GM21360 (cell line): ENCODE data around the gene RND1.
A peak's percentile ranks its signal among the peaks of the same experiment; 100 is the strongest.
"Not testable (repeated sequence)": the region's sequence is repeated elsewhere in the genome, so short reads cannot be mapped to it uniquely, and the experiment has no call there.

Experiments used
- ATAC-seq: cut with Tn5 transposase; IDR thresholded peaks from one replicate; pipeline ENCODE4 v1.9.1; 2021; ENCODE audit warnings: mild to moderate bottlenecking, moderate library complexity; ENCODE audit not compliant: unreplicated experiment

Gene RND1

GRCh38 chr12:48865281-48866051, at the start of gene RND1:
Gene RND1 (minus strand): TSS chr12:48865870. CDS start chr12:48865767, 103 bp downstream.
- peak; percentile 82 for ATAC-seq

- no peak for ATAC-seq
Measured at GRCh38 chr12:48910196-48910595, 44.5 kb upstream of the RND1 start.

- not testable (repeated sequence) for ATAC-seq
Measured at GRCh38 chr12:48909698-48910097, 44.0 kb upstream of the RND1 start.

GRCh38 chr12:48907245-48907644, 41.6 kb upstream of the RND1 start:
- ATAC-seq: no peak

- peak; percentile 71 for ATAC-seq
Measured at GRCh38 chr12:48903982-48904411, 38.3 kb upstream of the RND1 start.

- no peak for ATAC-seq
Measured at GRCh38 chr12:48903363-48903981, 37.8 kb upstream of the RND1 start.

- peak; percentile 51 for ATAC-seq
Measured at GRCh38 chr12:48901278-48901677, 35.6 kb upstream of the RND1 start.

GRCh38 chr12:48899651-48900050, 34.0 kb upstream of the RND1 start:
- no peak for ATAC-seq

GRCh38 chr12:48894271-48894670, 28.6 kb upstream of the RND1 start:
- ATAC-seq: no peak

- no peak for ATAC-seq
Measured at GRCh38 chr12:48890657-48891418, 25.2 kb upstream of the RND1 start.

GRCh38 chr12:48889679-48890078, 24.0 kb upstream of the RND1 start:
- ATAC-seq: no peak

- ATAC-seq: no peak
Measured at GRCh38 chr12:48883305-48884161, 17.9 kb upstream of the RND1 start.

- ATAC-seq: no peak
Measured at GRCh38 chr12:48882972-48883304, 17.3 kb upstream of the RND1 start.

GRCh38 chr12:48882315-48882687, 16.6 kb upstream of the RND1 start:
- no peak for ATAC-seq

- ATAC-seq: no peak
Measured at GRCh38 chr12:48881686-48882314, 16.1 kb upstream of the RND1 start.

GRCh38 chr12:48880647-48881046, 15.0 kb upstream of the RND1 start:
- ATAC-seq: no peak

GRCh38 chr12:48878548-48878947, 12.9 kb upstream of the RND1 start:
- ATAC-seq: no peak

- no peak for ATAC-seq
Measured at GRCh38 chr12:48875944-48876515, 10.4 kb upstream of the RND1 start.

GRCh38 chr12:48873534-48873933, 7.9 kb upstream of the RND1 start:
- not testable (repeated sequence) for ATAC-seq

GRCh38 chr12:48873096-48873495, 7.4 kb upstream of the RND1 start:
- no peak for ATAC-seq
